OCI-LY7 (cell line): ENCODE results near the gene AGMAT. TPM values are rescaled to one million over a fixed set of nuclear protein-coding genes. Genes with fewer than 3 reads are reported as not detected.

ENCODE experiments used
- BruUV-seq: library from RNA; stranded (reverse); fragments of 400-500 nt; replicated peaks from 2 replicates; lab custom pipeline; 2021; lab: Mats Ljungman, UMichigan
- CTCF ChIA-PET: fragments of 300-600 bp; sonication (Branson Sonifier 250); formaldehyde crosslinking; loops from one replicate; lab custom pipeline; 2022; ENCODE audit warnings: antibody characterized with exemption; ENCODE audit not compliant: unreplicated experiment; lab: Charles Lee
- POLR2A ChIA-PET: fragments of 300-600 bp; sonication (Branson Sonifier 250); formaldehyde crosslinking; loops from one replicate; lab custom pipeline; 2022; ENCODE audit warnings: antibody characterized with exemption; lab: Charles Lee
- DNase-seq: peaks from one replicate; pipeline ENCODE4 v3.0.0-alpha.2; 2015; ENCODE audit warnings: low spot score
- H2AFZ ChIP-seq: fragments of 200-600 bp; sonication (generic), shearing (Covaris generic); 2 replicates; pipeline ENCODE4 v1.6.1; 2014; ENCODE audit warnings: mild to moderate bottlenecking, antibody characterized with exemption, low read length, moderate library complexity
- H3K27ac ChIP-seq: fragments of 200-600 bp; sonication (generic); 2 replicates; pipeline ENCODE4 v1.5.1; 2014; ENCODE audit warnings: mixed run types, low read depth, mild to moderate bottlenecking, moderate library complexity, low read length, inconsistent platforms; ENCODE audit not compliant: poor library complexity, severe bottlenecking
- H3K36me3 ChIP-seq: fragments of 200-600 bp; sonication (generic); 2 replicates; pipeline ENCODE4 v1.6.1; 2014; ENCODE audit warnings: mild to moderate bottlenecking, antibody characterized with exemption, low read length, moderate library complexity, mixed read lengths; ENCODE audit not compliant: insufficient read depth
- H3K4me1 ChIP-seq: fragments of 200-600 bp; sonication (generic); 2 replicates; pipeline ENCODE4 v1.5.1; 2014; ENCODE audit warnings: mild to moderate bottlenecking, low read length; ENCODE audit not compliant: insufficient read depth, poor library complexity, severe bottlenecking
- H3K4me2 ChIP-seq: fragments of 200-600 bp; sonication (generic); 2 replicates; pipeline ENCODE4 v1.6.1; 2014; ENCODE audit warnings: mild to moderate bottlenecking, low read length
- H3K4me3 ChIP-seq: fragments of 200-600 bp; sonication (generic); 2 replicates; pipeline ENCODE4 v1.5.1; 2014; ENCODE audit warnings: mild to moderate bottlenecking, low read depth, low read length; ENCODE audit not compliant: poor library complexity, severe bottlenecking
- H3K79me2 ChIP-seq: fragments of 200-600 bp; sonication (generic); 2 replicates; pipeline ENCODE4 v1.6.1; 2016; ENCODE audit warnings: low read depth, mild to moderate bottlenecking, low read length, moderate library complexity, mixed read lengths; ENCODE audit not compliant: insufficient read depth
- H3K9me2 ChIP-seq: fragments of 200-600 bp; sonication (generic); 2 replicates; pipeline ENCODE4 v1.6.1; 2016; ENCODE audit warnings: mild to moderate bottlenecking, low read length, mixed read lengths; ENCODE audit not compliant: insufficient read depth
- H3K9me3 ChIP-seq: fragments of 200-600 bp; sonication (generic); 2 replicates; pipeline ENCODE4 v1.6.1; 2014; ENCODE audit warnings: mild to moderate bottlenecking, mixed run types, low read length, mixed read lengths
- H4K20me1 ChIP-seq: fragments of 200-600 bp; sonication (generic); 2 replicates; pipeline ENCODE4 v1.6.1; 2014; ENCODE audit warnings: mild to moderate bottlenecking, antibody characterized with exemption, low read length, moderate library complexity, mixed read lengths; ENCODE audit not compliant: insufficient read depth
- EZH2phosphoT487 ChIP-seq: fragments of 200-600 bp; sonication (generic); IDR thresholded peaks from 2 replicates; pipeline ENCODE4 v1.6.1; 2018; ENCODE audit warnings: low read depth, borderline replicate concordance, mild to moderate bottlenecking, mixed run types, antibody characterized with exemption, low read length, moderate library complexity, mixed read lengths
- intact Hi-C: fragments of 100-400 bp; cut with micrococcal nuclease; formaldehyde crosslinking; loops from one replicate; pipeline ENCODE4 v1.10.0; 2022; ENCODE audit not compliant: unreplicated experiment
- total RNA-seq, 2 experiments: library from RNA; depleted of rRNA in 1 of 2; stranded (reverse); fragments of >200 nt in 1 of 2; shearing (Covaris generic) in 1 of 2; gene quantifications; 2 replicates each; pipeline ENCODE4 v1.2.3, GENCODE V29; 2014 to 2022
- TF ChIP-seq, protein P1 (sequence below): fragments of 200-600 bp; sonication (generic); conservative IDR thresholded peaks from 2 replicates; pipeline ENCODE4 v1.5.1; 2014; ENCODE audit warnings: mild to moderate bottlenecking, antibody characterized with exemption, low read length, moderate library complexity, mixed read lengths

The AGMAT gene
- total RNA-seq, 2 experiments from 2014 or later, result 0.29 to 0.54 TPM

DNA sequence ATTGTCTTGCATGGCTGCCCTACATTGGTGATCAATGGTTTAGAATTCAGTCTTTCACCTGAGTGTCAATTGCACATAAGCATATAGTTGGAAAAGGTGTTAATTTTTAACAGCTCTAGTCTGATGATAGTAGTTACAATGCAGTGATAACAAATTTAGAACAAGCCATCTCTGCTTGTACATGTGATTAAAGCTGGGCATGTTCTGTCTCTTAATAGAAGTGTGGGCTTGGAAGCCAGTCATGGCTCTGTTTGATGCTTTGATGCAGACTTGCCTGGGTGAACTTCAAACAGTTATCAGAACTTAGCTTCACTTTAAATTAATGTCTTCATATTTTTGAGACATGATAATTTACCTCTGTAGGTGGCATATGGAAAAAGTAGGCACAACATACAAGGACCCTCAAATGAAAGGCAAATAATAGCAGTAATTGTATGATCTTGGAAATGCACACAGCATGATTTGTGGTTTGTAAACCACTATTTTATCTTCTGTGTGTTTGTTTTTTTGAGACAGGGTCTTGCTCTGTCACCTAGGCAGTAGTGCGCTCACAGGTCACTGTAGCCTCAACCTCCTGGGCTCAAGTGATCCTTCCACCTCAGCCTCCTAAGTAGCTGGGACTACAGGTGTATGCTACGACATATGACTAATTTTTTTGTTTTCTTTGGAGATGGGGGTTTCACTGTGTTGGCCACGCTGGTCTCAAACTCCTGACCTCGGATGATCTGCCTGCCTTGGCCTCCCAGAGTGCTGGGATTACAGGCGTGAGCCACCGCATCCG is 36.2 kb upstream of the AGMAT start:
- TF ChIP-seq EZH2phosphoT487, result no peak
- TF ChIP-seq, protein P1, sequence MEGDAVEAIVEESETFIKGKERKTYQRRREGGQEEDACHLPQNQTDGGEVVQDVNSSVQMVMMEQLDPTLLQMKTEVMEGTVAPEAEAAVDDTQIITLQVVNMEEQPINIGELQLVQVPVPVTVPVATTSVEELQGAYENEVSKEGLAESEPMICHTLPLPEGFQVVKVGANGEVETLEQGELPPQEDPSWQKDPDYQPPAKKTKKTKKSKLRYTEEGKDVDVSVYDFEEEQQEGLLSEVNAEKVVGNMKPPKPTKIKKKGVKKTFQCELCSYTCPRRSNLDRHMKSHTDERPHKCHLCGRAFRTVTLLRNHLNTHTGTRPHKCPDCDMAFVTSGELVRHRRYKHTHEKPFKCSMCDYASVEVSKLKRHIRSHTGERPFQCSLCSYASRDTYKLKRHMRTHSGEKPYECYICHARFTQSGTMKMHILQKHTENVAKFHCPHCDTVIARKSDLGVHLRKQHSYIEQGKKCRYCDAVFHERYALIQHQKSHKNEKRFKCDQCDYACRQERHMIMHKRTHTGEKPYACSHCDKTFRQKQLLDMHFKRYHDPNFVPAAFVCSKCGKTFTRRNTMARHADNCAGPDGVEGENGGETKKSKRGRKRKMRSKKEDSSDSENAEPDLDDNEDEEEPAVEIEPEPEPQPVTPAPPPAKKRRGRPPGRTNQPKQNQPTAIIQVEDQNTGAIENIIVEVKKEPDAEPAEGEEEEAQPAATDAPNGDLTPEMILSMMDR, result no peak
- BruUV-seq, result no TSS peak
- Histone ChIP-seq H3K4me3 (no peak overlapping the region), H3K9me3 (no peaks in the 10 kb centered on the region), H3K27ac (no peak overlapping the region), H3K36me3 (peaks cover 39% of the 10 kb centered on the region), H4K20me1 (peaks cover 14% of the 10 kb centered on the region), H3K9me2 (no peaks in the 10 kb centered on the region), H3K79me2 (peaks cover 88% of the 10 kb centered on the region), H3K4me2 (0 out of 2 replicates have a peak overlapping the region, but pooled peaks have one; percentile 18), H2AFZ (no peak overlapping the region), H3K4me1 (peaks cover 28% of the 10 kb centered on the region)
- ChIA-PET CTCF (no interaction called here), POLR2A (interaction anchor here (0.6 to 0.8 kb wide), 2 partner anchors 43 to 156 kb away, joined by 3 read pairs; no protein-coding TSS in a partner anchor)
- no peak for DNase-seq
- intact Hi-C loops, result no loop called here

DNA sequence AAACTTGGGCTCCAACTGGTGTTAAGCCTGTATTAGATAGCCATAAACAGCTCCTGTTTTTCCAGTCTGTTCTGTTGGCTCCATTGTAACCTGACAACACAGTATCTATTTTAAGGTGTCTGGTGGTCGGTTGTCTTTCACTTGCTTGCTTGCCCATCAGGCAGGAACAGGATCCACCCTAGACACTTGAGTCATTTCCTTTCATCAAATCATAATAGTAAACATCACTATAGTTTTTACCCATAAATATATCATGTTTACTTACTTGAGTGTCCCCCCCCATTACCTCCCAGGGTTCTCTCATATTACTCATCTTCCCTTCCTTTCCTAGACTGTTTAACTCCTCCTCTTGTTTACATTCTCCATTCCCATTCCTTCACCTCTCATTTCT is 35.3 kb upstream of the AGMAT start:
- BruUV-seq, result TSS peak; percentile 6
- intact Hi-C loops, result no loop called here
- H3K4me3 ChIP-seq, result no peak overlapping the region
- H3K36me3 ChIP-seq, result peaks cover 36% of the 10 kb centered on the region
- peaks cover 28% of the 10 kb centered on the region for H3K4me1 ChIP-seq
- H3K27ac ChIP-seq, result no peak overlapping the region
- H2AFZ ChIP-seq, result no peak overlapping the region
- H4K20me1 ChIP-seq, result peaks cover 12% of the 10 kb centered on the region
- peaks cover 78% of the 10 kb centered on the region for H3K79me2 ChIP-seq
- CTCF ChIA-PET, result no interaction called here
- H3K9me2 ChIP-seq, result no peaks in the 10 kb centered on the region
- peak overlapping the region; percentile 18 for H3K4me2 ChIP-seq
- TF ChIP-seq, protein P1, result no peak
- no peak for TF ChIP-seq EZH2phosphoT487
- DNase-seq, result no peak
- POLR2A ChIA-PET, result interaction anchor here (1.0 kb wide), 1 partner anchor 45 kb away, joined by 3 read pairs; no protein-coding TSS in a partner anchor
- H3K9me3 ChIP-seq, result no peaks in the 10 kb centered on the region
